ENCODE measurements around the gene NINJ2.
"Not testable (repeated sequence)": the region's sequence is repeated elsewhere in the genome, so short reads cannot be mapped to it uniquely, and the experiment has no call there.

NINJ2 gene

DNA sequence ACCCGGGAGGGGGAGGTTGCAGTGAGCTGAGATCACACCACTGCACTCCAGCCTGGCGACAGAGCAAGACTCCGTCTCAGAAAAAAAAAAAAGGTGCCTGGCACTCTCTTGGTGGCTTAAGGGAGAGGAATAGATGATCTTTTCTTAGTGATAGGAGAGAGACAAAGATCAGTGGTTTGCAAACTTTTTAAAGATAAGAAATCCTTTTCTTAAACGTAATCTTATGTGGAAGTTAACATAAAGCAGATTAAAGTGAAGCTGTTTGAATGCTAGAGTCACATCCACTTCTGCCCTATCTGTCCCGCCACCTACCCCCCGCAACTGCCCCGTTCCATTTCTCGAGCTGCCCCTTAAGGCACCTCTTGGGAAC is 6.3 kb upstream of the NINJ2 start:
- no peak for DNase-seq

- no peak for DNase-seq
Measured at GRCh38 chr12:668090-668481, 4.8 kb upstream of the NINJ2 start.

GRCh38 chr12:666766-667308 is 3.6 kb upstream of the NINJ2 start:
- DNase-seq, result no peak

- no peak for DNase-seq
Measured at GRCh38 chr12:666066-666465, 2.8 kb upstream of the NINJ2 start.

- DNase-seq, result no peak
Measured at GRCh38 chr12:664779-665092, 1.5 kb upstream of the NINJ2 start.

GRCh38 chr12:664075-664778 is 982 bp upstream of the NINJ2 start:
- no peak for DNase-seq

DNA sequence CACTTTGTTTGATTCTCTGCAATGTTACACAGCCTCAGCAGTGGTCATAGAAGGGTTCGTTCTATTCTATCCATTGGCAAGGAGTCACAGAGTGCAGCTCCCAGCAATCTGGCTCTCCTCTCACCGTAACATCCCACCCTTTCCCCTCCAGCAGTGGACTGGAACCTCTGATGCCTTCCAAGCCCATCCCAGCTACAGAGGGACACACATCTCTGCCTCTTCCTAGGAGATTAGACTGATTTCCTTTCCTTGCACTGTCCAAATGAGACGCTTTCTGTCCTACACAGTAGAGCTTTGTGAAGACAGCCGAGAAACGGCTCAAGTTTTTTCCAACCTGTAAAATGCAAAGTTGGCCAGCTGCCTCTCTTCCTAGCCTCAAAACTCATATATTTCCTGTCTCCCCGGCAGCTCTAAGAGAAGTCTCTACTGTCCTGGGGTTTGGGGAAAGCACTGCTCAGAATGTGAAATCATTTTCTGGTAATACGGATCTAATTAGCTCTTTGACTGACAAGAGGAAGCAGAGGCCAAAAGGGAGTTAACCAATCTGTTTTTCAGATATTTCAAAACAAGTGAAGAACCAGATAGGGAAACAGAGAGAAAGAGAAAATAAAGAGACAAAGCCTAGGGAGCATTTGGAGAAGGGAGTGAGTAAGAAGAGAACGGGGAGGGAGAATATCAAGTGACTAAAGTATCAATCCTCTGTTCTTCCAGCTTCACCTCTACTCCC is 516 bp downstream of the NINJ2 start:
- DNase-seq, result no peak

DNA sequence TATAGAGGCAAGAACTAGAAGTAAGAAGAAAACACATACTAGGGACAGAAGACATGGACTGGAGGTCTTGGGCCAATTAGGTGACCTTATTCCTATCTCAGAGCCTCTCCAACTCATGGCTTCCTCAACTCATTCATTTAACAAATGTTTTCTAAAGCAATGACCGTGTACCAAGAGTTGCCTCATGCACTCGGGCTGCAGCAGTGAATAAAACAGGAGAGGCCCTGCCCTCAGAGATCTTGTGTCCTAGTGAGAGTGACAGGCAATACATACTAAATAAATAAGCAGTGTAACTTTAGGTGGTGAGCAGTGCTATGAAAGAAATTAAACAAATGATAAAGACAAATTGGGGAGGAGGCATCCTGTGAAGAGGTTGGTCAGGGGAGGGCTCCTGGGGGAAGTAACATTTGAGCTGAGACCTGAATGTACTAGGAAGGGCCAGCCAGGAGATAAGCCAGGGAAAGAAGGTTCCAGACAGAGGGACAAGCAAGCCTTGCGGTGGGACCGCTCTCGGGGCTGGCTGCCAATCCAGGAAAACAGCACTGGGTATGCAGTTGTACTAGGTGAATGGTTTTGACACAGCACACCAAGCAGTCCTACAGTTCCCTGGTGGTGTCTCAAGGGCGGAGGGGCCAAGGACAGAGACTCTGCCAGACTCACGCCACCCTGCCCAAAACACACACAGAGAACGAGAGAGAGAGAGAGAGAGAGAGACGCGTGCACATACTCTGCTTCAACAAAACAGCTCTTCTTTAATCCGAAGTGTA is 1.3 kb downstream of the NINJ2 start:
- DNase-seq, result no peak

GRCh38 chr12:659090-659683 is 4.1 kb downstream of the NINJ2 start:
- DNase-seq, result no peak

DNA sequence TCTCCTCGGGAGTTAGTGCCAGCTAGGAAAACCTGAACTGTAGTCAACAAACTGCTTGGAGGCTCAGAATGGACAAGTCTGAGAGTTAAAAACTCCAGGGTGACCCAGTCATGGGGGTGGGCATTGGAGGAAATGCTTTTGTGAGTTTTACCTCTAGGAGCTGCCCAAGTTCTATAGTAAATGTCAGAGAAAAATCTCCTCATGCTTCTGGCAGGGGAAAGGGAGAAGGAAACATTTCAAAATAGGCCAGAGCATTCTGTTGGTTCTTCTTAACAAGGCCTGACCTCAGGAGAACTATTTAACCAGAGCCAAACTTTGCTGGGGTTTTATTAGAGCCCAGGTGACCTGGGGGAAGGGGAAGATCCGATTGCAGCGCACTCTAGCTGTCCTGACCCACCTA is 12.3 kb downstream of the NINJ2 start:
- no peak for DNase-seq

DNA sequence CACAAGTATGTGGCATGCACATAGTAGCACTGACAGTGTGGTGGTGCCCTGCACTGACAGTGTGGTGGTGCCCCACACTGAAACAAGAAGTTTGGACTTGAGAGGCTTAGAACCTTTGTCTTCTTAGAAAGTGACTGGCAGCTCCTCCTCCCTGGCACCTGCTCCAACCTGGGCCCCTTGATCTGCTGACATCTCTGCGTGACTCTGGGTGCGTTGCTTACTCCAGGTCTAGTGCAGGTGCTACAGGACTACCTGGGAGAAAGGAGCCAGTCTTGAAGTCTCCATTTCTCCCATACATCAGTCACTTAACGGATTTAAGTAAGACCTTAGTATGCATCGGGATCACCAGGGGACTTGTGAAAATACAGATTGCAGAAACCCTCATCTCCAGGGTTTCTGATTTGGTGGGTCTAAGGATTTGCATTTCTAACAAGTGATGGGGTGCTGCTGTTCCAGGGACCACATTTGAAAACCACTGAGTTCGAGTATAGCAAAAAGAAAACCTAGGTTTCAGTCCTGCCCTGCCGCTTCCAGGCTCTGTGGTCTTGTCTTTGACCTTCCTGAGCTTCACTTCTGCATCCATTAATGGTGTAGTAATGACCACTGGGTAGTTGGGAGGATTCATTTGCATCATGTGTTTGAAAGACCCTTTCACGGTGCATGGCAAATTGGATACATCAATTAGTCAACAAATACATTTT is 15.7 kb downstream of the NINJ2 start:
- DNase-seq, result no peak

GRCh38 chr12:646442-647384 is 16.5 kb downstream of the NINJ2 start:
- DNase-seq, result no peak

GRCh38 chr12:645563-646071 is 17.6 kb downstream of the NINJ2 start:
- DNase-seq, result no peak

- no peak for DNase-seq
Measured at GRCh38 chr12:644818-645552, 18.3 kb downstream of the NINJ2 start.

- no peak for DNase-seq
Measured at GRCh38 chr12:644303-644639, 19.0 kb downstream of the NINJ2 start.

DNA sequence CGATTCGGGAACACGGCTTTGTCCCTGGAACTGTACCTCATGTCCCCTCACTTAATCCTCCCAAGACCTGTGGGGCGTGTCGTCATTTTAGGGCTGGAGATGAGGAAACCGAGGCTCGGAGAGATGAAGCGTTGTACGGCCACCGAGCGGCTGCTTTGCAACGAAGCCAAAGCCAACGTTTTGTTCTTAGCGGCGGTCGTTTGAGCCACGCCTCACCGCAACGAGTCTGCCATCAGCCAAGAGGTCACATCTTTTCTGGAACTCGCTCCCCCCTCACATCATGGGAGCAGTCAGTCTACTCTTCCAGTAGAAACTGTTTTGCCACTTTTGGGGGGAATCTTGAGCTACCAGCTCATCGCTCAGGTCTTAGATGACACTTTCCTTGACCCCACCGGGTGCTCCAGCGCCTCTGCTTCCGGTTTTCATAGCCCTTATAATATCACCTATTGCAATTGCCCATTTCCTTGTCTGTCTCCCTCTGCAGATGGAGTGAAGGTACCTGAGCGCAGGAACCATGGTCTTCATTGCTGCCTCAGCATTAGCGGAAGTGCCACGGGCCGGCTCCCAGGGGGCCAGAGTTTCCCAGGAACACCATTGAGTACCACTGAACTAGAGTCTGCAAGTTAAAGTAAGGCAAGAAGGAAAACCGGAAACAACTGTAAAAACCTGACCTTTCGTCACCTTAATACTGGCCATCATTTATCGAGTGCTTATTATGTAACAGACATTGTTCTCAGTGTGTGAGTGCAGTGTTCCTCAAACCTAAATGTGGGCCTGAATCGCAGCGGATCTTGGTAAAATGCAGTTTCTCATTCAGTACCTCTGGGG is 19.6 kb downstream of the NINJ2 start:
- peak; percentile 16 for DNase-seq

GRCh38 chr12:642633-643474 is 20.4 kb downstream of the NINJ2 start:
- DNase-seq, result peak; percentile 77

- not testable (repeated sequence) for DNase-seq
Measured at GRCh38 chr12:641321-641720, 21.9 kb downstream of the NINJ2 start.

DNA sequence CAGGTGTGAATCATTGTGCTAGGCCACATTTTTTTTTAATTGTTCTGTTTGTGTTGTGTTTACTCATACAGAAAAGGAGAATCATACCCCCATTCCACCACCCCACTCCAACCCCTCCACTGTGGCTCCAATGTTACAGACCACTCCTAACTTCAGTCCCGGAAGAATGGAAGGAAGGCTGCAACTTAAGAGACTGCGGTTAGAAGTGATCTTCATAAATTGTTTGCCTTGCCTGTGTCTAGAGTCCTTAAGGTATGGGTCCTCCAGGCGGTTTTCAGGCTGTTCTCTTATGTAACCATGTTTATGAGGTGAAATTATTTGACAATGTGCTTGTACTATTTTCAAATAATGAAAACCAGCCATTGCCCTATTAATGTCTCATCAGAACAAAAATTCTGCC is 22.5 kb downstream of the NINJ2 start:
- DNase-seq, result no peak

Data from activated gamma-delta T cell treated with Interleukin-2 at 50 U/mL for 16 hours (primary cell).